NCI-H187 treated with DMSO at 0.1 percent for 48 hours (cell line): ENCODE data around the gene LRRC49.
"Not testable (repeated sequence)": the region's sequence is repeated elsewhere in the genome, so short reads cannot be mapped to it uniquely, and the experiment has no call there.

Source experiments
- DNase-seq: peaks from one replicate; lab custom pipeline; 2025; lab: John Stamatoyannopoulos, UW

The LRRC49 gene

DNA sequence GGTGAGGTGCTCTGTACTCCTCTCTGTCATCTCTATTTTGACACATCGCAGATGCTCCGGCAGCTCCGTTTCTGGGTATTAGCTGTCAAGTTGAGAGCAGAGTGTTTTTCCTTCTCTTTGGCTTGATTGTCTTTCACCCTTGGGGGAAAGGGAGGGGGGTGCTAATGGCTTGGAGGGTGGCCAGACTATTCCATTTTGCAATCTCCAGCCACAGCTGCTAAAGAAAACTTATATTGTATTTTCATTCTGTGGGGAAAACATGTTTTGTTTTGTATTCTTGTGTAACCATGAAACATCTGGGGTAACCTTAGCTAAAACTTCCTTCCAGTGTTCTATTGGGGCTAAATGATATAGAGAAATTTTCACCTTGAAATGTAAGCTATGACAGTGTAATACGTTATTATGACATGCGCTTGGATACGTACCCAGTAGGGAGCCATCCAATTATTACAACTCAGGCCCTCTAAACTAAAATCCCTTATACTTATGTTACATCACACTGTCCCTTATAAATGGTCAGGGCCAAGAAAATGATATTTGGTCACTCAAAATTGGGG lies 24.6 kb upstream of the LRRC49 start:
- no peak for DNase-seq

DNA sequence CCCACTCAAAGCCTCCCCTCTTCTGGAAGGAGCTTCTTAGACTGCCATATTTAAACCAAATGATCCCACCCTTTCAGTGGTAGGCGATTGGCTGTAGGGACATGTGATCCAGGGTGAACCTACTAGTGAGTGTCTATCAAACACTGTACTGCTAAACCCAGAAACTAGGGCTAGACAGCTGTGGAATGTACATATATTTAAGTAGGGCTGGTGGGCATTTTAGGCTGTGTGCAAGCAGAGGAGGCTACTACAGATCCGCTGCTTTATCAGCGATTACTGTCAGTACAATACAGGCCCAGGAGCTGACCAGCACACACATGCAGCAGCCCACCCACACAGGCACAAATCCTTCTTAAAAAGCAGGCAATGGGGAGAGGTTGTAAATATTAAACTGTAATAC lies 23.3 kb upstream of the LRRC49 start:
- no peak for DNase-seq

DNA sequence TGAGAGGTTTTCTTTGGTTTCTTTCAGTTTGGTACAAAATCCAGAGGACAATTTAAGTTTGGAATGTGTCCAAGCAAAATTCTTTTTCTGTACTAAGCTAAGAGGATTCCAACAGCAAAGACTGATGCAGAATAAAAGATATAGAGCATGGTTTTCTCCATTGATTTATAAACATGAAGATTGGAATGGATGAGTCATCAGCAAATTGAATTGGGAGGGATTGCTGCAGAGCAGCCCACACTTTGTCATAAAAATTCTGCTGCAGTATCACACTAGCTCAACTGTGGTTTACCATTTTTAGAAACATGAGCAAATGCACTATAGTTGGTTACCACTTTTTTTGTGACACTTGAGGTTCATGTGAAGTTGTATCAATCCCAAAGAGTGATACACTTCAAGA lies 22.6 kb upstream of the LRRC49 start:
- DNase-seq = no peak

DNA sequence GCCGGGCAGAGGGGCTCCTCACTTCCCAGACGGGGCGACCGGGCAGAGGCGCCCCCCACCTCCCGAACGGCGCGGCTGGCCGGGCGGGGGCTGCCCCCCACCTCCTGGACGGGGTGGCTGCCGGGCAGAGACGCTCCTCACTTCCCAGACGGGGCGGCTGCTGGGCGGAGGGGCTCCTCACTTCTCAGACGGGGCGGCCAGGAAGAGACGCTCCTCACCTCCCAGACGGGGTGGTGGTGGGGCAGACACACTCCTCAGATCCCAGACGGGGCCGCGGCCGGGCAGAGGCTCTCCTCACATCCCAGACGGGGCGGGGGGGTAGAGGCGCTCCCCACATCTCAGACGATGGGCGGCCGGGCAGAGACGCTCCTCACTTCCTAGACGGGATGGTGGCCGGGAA lies 21.1 kb upstream of the LRRC49 start:
- not testable (repeated sequence) for DNase-seq

DNA sequence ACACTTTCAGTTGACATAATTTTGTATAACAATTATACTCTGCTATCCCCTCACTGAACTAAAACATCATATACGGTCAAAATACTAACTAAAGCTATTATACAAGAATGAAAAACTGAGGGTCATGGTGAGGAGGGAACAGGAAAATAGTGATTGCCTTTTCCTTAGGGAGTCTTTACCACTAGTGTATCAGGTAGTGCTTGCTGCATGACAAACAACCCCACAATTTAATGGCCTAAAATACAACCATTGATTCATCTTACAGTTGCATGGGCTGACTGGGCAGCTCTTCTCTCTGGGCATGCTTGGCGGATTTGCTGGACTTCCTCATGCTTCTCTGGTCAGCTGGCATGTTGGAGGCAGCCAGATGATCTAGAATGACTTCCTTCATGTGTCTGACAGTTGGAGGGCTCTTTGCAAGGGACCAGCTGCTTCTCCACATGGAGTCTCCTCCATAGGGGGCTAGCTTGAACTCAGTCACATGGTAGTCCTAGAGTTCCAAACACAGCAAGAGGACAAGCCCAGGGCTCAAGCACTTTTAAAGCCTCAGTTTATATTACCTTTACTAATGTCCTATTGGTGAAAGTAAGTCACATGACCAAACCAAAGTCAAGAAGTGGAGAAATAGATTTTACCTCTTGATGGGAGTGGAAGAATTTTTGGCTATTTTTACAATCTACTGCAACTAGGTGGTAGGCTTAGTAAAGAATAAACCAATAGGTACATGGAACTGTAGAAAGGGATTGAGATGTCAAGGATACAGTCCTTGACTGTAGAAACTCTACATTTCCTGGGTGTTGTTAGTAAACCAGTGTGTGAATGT lies 19.2 kb upstream of the LRRC49 start:
- no peak for DNase-seq

DNA sequence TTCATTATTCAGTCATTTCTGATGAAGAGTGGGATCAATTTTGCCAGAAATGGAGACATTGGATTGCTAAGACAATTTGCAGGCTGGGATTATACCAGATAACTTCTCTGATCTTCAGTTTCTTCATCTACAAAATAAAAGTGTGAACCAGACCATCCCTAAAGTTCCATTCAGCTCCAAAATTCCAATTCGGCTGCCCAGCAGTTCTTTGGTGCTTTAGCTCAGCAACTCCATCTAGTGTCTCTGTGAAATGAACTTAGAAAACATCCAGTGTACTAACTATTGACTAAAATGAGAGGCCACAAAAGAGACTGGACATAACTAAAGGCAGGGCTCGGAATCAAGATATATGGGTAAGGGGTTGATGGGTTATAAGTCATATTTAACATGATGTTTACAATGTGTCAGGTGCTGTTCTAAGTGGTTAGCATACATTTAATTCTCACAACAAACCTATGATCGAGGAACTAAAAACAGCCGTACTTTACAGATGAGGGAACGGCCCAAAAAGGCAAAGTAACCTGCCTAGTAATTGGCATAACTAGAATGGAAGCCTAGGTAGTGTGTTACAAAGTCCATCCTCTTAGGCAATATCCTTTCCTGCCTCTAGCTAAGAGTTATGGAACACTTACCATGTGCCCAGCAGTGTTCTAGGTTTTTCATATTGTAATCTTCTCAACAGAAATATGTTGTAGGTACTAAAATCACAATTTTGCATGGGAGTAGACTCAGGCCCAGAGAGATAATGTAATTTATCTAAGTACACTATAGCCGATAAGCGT lies 17.4 kb upstream of the LRRC49 start:
- no peak for DNase-seq

DNA sequence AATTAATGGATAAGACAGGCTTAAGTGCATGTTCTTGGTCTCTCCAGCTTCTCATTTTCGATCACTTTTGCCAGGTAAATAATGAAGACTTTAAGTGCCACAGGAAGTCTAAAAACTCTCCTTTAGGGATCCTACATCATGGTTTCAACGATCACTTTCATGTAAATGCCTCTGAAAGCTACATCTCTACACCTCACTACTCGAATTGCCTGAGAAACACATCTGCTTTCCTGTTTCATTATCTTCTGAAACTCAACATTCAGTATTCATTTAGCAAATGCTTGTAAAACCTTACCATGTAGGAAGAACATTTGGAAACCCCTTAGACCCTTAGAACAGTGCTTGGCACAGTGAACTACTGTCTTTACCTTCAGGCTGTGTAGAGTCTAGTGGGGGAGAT lies 16.6 kb upstream of the LRRC49 start:
- no peak for DNase-seq

DNA sequence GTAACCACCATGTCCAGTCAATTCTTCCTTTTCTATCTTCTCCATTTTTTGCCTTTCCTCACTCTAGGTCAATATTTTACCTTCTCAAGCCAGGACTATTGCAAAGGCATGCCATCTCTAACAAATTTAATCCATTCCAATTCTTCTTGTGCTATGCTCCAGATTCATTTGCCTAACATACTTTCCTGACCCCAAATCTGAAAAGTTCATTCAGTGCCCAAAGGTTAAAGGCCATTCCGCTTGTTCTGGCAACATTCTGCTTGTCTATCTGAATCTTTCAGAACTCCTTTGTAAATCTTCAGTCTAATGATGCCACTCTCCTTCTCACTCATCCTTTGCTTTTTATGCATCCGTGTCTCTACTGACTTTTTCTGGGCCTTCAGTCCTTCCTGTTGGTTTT lies 15.9 kb upstream of the LRRC49 start:
- DNase-seq = no peak

DNA sequence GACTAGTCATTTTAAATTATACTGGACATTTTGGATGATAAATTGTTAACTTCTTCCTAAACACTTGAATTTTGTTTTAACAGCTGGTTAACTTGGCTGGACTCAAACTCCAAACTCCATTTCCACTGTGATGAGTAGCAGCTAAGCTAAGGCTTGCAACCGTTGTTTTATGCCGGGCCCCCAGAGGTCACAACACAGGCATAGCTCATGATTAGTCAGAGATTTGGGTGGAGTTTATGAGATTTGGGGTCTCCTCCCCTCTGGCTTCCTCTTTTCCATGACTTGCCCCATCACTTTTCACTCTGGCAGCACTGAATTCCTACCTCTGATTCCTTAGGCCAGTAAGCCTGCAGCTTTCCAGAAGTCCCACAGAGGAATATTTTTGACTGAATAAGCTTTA lies 13.2 kb upstream of the LRRC49 start:
- no peak for DNase-seq

DNA sequence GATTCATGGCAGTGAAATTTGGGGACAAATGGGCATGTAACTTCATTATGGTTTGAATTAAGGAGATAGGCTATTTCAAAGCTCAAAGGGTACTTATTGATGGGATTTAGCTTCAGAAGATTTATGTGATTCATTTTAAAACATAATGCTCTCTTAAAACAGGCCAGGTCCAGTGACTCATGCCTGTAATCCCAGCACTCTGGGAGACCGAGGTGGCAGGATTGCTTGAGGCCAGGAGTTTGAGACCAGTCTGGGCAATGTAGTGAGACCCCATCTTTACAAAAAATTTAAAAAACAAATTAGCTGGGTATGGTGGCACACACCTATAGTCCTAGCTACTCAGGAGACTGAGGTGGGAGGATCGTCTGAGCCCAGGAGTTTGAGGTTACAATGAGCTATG lies 11.8 kb upstream of the LRRC49 start:
- DNase-seq = no peak

DNA sequence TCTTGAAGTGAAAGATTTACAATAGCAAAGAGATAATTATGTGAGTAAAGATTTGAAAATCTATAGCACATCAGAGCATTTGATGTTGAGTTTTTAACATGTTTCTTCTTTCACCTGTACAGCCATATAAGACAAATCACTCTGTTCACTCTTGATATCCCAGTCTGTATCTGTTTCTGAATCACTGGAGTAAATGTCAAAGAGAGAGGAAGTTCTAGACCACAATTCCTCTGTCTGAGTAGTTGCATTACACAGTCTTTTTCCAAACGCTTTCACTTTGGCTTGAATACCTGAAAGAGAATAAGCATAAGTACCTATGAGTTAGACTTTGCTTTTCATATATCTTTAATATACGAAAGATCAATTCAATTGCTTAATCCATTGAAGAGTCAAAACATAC lies 10.3 kb upstream of the LRRC49 start:
- DNase-seq = no peak

DNA sequence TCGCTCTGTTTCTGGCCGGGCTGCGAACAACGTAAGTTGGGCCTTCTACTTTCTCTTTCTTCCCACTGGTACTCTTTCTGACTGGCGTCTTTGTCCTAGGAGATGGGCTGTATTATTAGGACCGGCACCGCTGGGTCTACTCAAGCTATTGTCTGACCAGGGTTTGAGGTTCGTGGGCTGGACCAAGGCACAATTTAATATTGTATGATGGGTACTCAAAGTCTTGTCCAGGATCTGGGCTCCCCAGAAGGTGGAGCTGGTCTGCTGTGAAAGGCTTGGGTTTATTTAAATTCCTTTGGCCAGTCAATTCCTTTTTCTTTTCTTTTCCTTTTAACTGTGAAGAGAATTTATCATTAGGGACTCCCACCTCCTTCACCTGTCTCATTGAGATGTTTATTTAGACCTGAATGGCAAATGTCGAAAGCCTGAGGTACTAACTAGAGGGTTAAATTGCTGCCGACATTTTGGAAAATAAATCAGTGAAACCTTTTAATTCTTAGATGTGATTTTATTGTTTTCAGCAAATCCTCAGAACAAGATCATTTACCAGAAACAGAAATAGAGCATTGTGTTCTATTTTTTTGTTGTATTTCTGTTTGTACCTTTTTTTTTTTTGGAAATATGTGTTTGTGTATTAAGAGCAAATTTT lies 410 bp downstream of the LRRC49 start:
- no peak for DNase-seq

DNA sequence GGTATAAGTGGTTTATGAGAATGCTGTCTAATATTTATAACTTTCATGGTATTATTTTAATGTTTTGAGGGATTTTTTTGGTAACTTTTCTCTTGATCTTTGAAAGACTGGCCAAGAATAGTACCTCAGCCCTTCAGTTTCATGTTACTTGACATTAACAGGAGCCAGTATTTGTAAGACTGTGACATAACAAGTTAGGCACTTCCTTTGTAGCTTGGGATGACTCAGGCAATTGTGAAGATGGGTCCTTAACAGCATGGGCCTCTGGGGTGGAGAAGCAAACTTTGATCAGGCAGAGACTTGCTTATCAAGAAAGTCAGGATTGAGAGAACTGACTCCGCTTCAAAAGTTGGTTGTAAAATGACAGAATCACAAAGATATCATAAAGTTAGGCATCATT lies 9.5 kb downstream of the LRRC49 start:
- DNase-seq = no peak

DNA sequence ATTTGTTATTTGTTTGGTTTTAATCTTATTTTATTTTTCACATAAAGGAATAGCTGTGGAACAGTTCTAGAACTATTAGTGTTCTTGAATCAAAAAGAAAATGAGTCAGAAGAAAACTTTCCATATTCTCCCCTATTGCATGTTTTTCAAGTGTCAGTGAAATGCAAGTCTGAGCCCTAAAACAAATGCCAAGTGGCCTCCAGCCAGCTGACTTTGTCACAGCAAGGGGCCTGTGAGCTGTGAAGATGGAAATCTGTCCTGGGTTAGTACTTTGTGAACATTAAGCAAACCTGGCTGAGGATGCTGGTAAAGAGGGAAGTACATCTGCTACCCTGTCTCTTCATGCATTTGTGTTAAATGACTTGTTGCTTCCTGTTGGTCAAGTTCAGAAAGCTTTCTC lies 14.2 kb downstream of the LRRC49 start:
- no peak for DNase-seq

DNA sequence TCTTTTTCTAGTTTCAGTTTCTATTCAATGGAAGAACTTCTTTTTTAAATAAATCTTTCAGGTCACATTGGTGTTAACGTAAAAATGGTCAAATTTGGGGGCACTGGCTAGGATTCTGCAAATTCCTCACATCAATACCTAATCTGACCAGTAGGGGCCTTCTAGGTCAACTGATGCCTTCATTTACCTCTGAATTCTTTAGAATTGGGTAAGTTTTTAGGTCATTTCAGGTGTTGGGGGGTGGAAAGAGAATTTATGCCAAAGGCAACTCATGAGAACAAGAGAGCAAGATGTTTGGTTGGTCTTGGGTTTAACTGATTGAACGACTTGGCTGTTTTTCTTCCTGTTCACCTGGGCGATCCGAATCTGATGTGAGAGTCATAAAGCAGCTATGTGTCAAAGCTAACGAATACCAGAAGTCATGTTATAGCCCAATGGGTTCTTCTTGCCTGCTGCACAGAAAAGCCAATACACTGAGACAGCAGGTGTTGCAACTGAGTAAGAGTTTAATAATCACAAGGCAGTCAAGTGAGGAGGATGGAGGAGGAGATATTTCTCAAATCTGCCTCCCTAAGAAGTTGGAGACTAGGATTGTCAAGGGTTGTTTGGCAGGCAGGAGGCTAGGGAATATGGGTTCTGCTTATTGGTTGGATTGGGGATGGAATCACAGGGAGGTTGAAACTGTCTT lies 15.3 kb downstream of the LRRC49 start:
- DNase-seq = no peak

DNA sequence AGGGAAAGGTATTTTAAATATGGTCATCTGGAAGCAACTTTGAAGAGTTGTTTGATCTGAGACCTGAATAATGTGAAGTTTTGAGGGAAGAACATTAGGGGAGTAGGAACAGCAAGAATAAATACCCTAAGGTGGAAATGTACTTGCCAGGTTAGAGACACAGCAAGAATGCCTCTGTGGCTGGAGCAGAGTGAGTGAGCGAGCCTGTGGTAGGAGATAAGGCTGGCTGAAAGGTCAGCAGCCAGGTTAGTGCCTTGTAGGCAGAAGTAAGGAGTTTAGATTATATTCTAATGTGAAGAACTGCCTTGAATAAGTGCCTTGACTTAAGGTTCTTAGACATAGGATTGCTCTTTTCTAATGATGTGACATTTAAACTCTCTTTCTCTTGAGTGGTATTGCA lies 18.3 kb downstream of the LRRC49 start:
- DNase-seq = no peak

DNA sequence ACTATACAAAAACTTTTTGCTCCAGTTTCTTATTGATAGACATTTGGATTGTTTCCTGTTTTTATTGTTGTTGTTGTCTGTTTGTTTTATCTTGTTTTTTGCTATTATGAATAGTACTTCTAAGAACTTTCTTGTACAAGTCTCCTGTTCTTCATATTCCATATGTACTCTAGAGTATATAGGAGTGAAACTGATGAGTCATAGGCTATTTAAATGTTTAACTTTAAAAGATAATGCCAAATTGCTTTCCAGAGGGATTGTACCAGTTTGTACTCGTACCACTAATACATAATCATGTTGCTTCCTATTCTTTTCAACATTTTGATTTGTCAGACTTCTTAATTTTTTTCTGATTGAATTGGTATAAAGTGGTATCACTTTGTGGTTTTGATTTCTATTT lies 19.6 kb downstream of the LRRC49 start:
- DNase-seq = no peak

DNA sequence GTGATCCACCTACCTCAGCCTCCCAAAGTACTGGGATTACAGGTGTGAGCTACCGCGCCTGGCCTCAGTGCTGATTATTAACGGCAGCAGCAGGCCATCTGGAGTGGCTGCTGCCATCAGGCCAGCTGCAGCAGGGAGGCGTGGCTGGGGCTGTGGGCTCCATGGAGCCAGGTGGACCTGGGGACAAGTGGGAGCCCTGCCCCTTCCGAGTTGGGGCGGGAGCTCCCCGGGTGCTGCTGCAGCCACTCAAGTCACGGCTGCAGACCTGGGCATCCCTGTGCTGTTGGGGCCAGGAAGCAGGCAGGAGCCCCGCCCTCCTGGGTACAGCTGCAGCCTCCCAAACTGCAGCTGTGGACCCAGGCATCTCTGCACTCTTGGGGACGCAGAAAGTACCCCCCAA lies 23.9 kb downstream of the LRRC49 start:
- DNase-seq = no peak

DNA sequence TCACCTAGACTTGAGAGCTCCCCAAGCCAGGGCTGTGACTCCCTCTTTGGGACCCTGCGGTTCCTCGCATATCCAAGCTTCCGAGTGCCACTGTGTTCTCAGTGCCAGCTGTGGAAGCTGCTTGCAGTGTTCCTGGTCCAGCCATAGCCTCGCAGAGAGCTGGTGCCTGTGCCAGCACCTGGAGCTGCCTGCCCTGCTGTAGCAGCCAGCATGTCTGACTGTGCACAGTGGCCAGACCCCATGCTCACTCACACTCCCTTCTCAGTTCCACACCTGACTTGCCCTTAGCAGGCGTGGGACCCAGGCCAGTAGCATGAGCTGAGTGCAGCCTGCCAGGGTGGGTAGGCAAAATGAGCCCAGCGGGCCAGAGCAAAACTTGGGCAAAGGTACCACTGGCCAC lies 25.3 kb downstream of the LRRC49 start:
- no peak for DNase-seq

DNA sequence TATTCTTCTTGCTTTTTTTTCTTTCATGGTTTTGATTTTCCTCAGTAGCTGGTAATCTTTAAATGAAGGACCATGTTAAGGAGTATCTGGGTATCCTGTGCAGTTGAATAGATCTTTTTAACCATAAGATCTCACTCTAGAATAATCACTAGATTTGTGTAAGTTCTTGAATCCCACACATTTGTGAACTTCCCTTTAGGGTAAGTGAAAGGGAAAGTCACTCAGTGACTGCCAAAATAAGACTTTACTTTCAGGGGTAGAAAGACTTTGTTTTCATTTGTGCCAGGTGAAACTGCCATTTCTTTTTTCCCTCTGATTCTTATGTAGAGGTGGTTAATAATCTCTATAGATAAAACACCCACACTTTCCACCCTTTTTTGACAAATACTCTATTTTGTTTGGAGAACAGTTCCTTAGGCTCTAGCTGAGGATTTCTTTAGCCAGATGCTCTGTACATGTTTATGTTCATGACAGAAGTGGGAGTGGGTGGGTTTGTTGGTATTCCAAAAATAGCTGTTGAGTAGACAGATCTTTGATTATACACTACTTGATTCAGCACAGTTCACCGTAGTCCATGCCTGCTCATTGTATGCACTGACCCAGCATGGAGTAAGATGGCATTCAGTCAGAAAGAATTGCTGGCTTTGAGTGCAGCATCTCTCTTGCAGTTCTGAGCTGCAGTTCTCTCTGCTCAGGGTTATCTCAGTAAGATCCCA lies 28.5 kb downstream of the LRRC49 start:
- no peak for DNase-seq

DNA sequence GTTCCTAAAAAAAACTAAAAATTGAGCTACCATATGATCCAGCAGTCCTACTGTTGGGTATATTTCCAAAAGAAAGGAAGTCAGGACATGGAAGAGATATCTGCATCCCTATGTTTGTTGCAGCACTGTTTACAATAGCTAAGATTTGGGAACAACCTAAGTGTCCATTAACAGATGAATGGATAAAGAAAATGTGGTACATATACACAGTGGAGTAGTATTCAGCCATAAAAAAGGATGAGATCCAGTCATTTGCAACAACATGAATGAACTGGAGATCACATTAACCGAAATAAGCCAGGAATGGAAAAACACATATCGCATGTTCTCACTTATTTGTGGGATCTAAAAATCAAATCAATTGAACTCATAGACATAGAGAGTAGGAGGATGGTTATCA lies 29.5 kb downstream of the LRRC49 start:
- DNase-seq = no peak
